Fibroblast of the aortic adventitia (primary cell): ENCODE measurements around the gene SLC1A3. TPM values are rescaled to one million over a fixed set of nuclear protein-coding genes. Genes with fewer than 3 reads are reported as not detected.

ENCODE experiments used
- DNase-seq: peaks from one replicate; pipeline ENCODE4 v3.0.0-alpha.2; 2010; ENCODE audit warnings: low read depth
- H3K4me3 ChIP-seq: 2 replicates; pipeline ENCODE4 v1.5.1; 2011; ENCODE audit warnings: low read depth, mild to moderate bottlenecking, control low read depth, low read length, moderate library complexity
- total RNA-seq: library from RNA; depleted of rRNA; stranded (reverse); fragments of >200 nt; gene quantifications from 2 replicates; pipeline ENCODE4 v1.2.3, GENCODE V29; 2012; ENCODE audit warnings: low replicate concordance
- TF ChIP-seq, protein P1 (sequence below): IDR thresholded peaks from 2 replicates; pipeline ENCODE4 v1.5.1; 2011; ENCODE audit warnings: mild to moderate bottlenecking, low read length, control low read depth, inconsistent platforms; ENCODE audit not compliant: insufficient read depth

The SLC1A3 gene
- total RNA-seq, 1 donor, result 3.7 TPM

- TF ChIP-seq, protein P1, sequence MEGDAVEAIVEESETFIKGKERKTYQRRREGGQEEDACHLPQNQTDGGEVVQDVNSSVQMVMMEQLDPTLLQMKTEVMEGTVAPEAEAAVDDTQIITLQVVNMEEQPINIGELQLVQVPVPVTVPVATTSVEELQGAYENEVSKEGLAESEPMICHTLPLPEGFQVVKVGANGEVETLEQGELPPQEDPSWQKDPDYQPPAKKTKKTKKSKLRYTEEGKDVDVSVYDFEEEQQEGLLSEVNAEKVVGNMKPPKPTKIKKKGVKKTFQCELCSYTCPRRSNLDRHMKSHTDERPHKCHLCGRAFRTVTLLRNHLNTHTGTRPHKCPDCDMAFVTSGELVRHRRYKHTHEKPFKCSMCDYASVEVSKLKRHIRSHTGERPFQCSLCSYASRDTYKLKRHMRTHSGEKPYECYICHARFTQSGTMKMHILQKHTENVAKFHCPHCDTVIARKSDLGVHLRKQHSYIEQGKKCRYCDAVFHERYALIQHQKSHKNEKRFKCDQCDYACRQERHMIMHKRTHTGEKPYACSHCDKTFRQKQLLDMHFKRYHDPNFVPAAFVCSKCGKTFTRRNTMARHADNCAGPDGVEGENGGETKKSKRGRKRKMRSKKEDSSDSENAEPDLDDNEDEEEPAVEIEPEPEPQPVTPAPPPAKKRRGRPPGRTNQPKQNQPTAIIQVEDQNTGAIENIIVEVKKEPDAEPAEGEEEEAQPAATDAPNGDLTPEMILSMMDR, result no peak
- H3K4me3 ChIP-seq, result no peak overlapping the region
- DNase-seq, result no peak
Observed at GRCh38 chr5:36704131-36704530, 97.7 kb downstream of the SLC1A3 start.

GRCh38 chr5:36705055-36705454 is 98.6 kb downstream of the SLC1A3 start:
- H3K4me3 ChIP-seq, result no peak overlapping the region
- TF ChIP-seq, protein P1, result no peak
- no peak for DNase-seq

GRCh38 chr5:36706662-36707061 is 100.3 kb downstream of the SLC1A3 start:
- no peak overlapping the region for H3K4me3 ChIP-seq
- DNase-seq, result no peak
- TF ChIP-seq, protein P1, result no peak

DNA sequence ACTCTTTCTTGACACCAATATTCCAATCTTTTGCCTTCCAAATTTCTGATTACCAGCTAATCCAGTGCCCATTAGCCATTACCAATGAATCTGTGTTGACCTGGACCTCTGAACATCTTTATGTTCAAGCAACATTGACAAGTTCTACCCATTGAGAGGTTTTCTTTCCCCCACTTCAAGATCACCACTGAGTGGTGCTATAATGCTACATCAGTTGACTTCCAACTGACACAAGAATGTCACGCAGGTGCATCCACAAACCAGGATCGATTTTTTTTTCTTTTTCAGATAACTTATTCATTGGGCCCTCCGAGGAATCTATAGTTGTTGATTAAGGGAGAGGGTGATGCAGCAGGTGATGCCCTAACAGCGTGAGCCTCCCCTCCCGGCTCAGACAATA is 102.6 kb downstream of the SLC1A3 start:
- TF ChIP-seq, protein P1, result no peak
- no peak overlapping the region for H3K4me3 ChIP-seq
- DNase-seq, result no peak

GRCh38 chr5:36710039-36710438 is 103.6 kb downstream of the SLC1A3 start:
- DNase-seq, result no peak
- no peak overlapping the region for H3K4me3 ChIP-seq
- TF ChIP-seq, protein P1, result no peak

DNA sequence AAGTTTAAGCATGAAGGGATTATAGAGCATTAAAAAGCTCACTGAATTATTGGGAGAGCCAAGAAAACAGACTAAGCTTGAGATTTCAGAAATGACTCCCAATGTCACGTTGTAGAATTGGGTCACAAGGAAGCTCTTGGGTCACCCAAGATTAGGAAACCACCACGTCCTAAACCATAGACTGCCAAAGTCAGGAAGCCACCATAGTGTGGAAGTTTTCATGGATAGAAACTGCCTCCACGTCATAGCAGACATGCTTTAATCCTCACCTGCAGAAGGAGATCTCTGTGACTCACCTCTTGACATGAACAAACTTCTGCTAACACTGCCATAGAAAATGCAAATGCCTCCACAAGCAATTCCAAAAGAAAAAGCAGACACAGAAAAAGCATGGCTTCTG is 106.3 kb downstream of the SLC1A3 start:
- no peak for DNase-seq
- TF ChIP-seq, protein P1, result no peak

DNA sequence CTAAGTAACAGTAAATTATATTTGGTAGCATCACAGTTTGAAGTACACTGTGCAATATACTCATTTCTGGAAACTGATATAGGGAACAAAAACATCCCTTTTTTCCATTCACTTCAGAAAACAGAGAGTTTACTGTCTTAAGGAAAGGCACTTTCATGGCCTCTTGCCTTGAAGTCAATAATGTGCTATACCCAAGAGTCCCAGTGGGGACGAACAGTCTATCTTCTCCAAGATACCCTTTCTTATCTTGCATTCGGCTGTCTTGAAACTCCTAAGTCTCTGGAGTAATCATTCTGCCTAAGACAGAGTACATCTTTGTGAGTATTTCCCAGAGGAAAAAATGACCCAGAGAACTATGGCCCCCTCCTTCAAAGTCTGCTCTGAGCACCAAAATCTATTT is 107.1 kb downstream of the SLC1A3 start:
- no peak for DNase-seq
- TF ChIP-seq, protein P1, result no peak
- no peak overlapping the region for H3K4me3 ChIP-seq

More for the DNA sequence above, 106.3 kb downstream of the SLC1A3 start:
- H3K4me3 ChIP-seq, result no peak overlapping the region
